SU-DHL-6 (cell line): Measurements from ENCODE around the gene KCNK3.

Source experiments
- H2AFZ ChIP-seq: fragments of 200-600 bp; sonication (generic); 2 replicates; pipeline ENCODE4 v1.6.1; 2014; ENCODE audit warnings: low read depth, mild to moderate bottlenecking, moderate library complexity, mixed read lengths, antibody characterized with exemption, low read length; ENCODE audit not compliant: severe bottlenecking
- H3F3A ChIP-seq: fragments of 200-600 bp; shearing (Covaris generic); 2 replicates; pipeline ENCODE4 v1.6.0; 2016; ENCODE audit warnings: antibody characterized with exemption, mild to moderate bottlenecking; ENCODE audit not compliant: insufficient read depth
- H3K27ac ChIP-seq: fragments of 200-600 bp; sonication (generic); 2 replicates; pipeline ENCODE4 v1.5.1; 2016; ENCODE audit warnings: low read depth, mild to moderate bottlenecking, low read length, moderate library complexity, mixed read lengths
- H3K27me3 ChIP-seq: fragments of 200-600 bp; sonication (generic), shearing (Covaris generic); 2 replicates; pipeline ENCODE4 v1.6.0; 2014; ENCODE audit warnings: mild to moderate bottlenecking, low read length
- H3K36me3 ChIP-seq: fragments of 200-600 bp; sonication (generic); 2 replicates; pipeline ENCODE4 v1.6.1; 2014; ENCODE audit warnings: mild to moderate bottlenecking, low read length, mixed read lengths
- H3K4me2 ChIP-seq: fragments of 300-600, 200-600 bp; shearing (Covaris generic), sonication (generic); 2 replicates; pipeline ENCODE4 v1.6.0; 2014; ENCODE audit warnings: low read length, low read depth, mild to moderate bottlenecking; ENCODE audit not compliant: poor library complexity, severe bottlenecking
- H3K4me3 ChIP-seq: fragments of 200-600 bp; sonication (generic); 2 replicates; pipeline ENCODE4 v1.5.1; 2014; ENCODE audit warnings: antibody characterized with exemption, low read length, mild to moderate bottlenecking, mixed read lengths; ENCODE audit not compliant: insufficient read depth, poor library complexity, severe bottlenecking
- H3K79me2 ChIP-seq: fragments of 200-600 bp; sonication (generic); 2 replicates; pipeline ENCODE4 v1.6.1; 2014; ENCODE audit warnings: mild to moderate bottlenecking, low read length, moderate library complexity; ENCODE audit not compliant: insufficient read depth
- H3K9ac ChIP-seq: fragments of 200-600 bp; sonication (generic); 2 replicates; pipeline ENCODE4 v1.7.0; 2014; ENCODE audit warnings: mild to moderate bottlenecking, low read length
- H3K9me2 ChIP-seq: fragments of 200-600 bp; sonication (generic); replicated peaks from 2 replicates; pipeline ENCODE4 v1.6.1; 2014; ENCODE audit warnings: low read length; ENCODE audit not compliant: insufficient read depth
- H3K9me3 ChIP-seq: fragments of 200-600 bp; sonication (generic); 2 replicates; pipeline ENCODE4 v1.6.1; 2014; ENCODE audit warnings: low read length, mixed read lengths; ENCODE audit not compliant: insufficient read depth
- H4K20me1 ChIP-seq: fragments of 200-600 bp; sonication (generic); 2 replicates; pipeline ENCODE4 v1.6.1; 2014; ENCODE audit warnings: low read depth, mild to moderate bottlenecking, antibody characterized with exemption, low read length, moderate library complexity, mixed read lengths
- CTCF ChIP-seq: fragments of 200-600 bp; sonication (generic); IDR thresholded peaks from one replicate; pipeline ENCODE4 v1.5.1; 2017; ENCODE audit warnings: antibody characterized with exemption, mild to moderate bottlenecking, low read length, moderate library complexity; ENCODE audit not compliant: insufficient read depth, poor library complexity, severe bottlenecking
- EZH2phosphoT487 ChIP-seq: fragments of 200-600 bp; sonication (generic), shearing (Covaris generic); conservative IDR thresholded peaks from 2 replicates; pipeline ENCODE4 v1.6.1; 2018; ENCODE audit warnings: mild to moderate bottlenecking, antibody characterized with exemption, low read length, moderate library complexity, mixed read lengths

The KCNK3 gene

GRCh38 chr2:26685341-26685740, 7.2 kb upstream of the KCNK3 start:
- Histone ChIP-seq H3K27me3 (no peaks in the 10 kb centered on the region; the same call in 1 of the 2 replicates), H3K36me3 (no peaks in the 10 kb centered on the region), H2AFZ (no peak overlapping the region), H3F3A (no peaks in the 10 kb centered on the region), H3K9me2 (no peaks in the 10 kb centered on the region), H3K9me3 (no peaks in the 10 kb centered on the region), H3K79me2 (no peaks in the 10 kb centered on the region), H4K20me1 (no peaks in the 10 kb centered on the region), H3K27ac (no peak overlapping the region), H3K4me3 (no peak overlapping the region), H3K9ac (no peak overlapping the region), H3K4me2 (no peak overlapping the region)
- no peak for TF ChIP-seq CTCF
- no peak for TF ChIP-seq EZH2phosphoT487

- H4K20me1 ChIP-seq, result no peaks in the 10 kb centered on the region
- H3K79me2 ChIP-seq, result no peaks in the 10 kb centered on the region
- H3K9me3 ChIP-seq, result no peaks in the 10 kb centered on the region
- H3K4me2 ChIP-seq, result no peak overlapping the region
- TF ChIP-seq EZH2phosphoT487, result no peak
- TF ChIP-seq CTCF, result no peak
- H3K27ac ChIP-seq, result no peak overlapping the region
- no peak overlapping the region for H3K9ac ChIP-seq
- no peaks in the 10 kb centered on the region for H3F3A ChIP-seq
- no peaks in the 10 kb centered on the region for H3K9me2 ChIP-seq
- H3K36me3 ChIP-seq, result no peaks in the 10 kb centered on the region
- no peak overlapping the region for H3K4me3 ChIP-seq
- H2AFZ ChIP-seq, result no peak overlapping the region
- no peaks in the 10 kb centered on the region; the same call in 1 of the 2 replicates for H3K27me3 ChIP-seq
These were observed 6.3 kb upstream of the KCNK3 start for GRCh38 chr2:26685989-26686839.

GRCh38 chr2:26687328-26687727, 5.2 kb upstream of the KCNK3 start:
- H2AFZ ChIP-seq, result no peak overlapping the region
- H3K4me2 ChIP-seq, result no peak overlapping the region
- H3K36me3 ChIP-seq, result no peaks in the 10 kb centered on the region
- no peaks in the 10 kb centered on the region for H4K20me1 ChIP-seq
- no peaks in the 10 kb centered on the region for H3K79me2 ChIP-seq
- H3K4me3 ChIP-seq, result no peak overlapping the region
- H3F3A ChIP-seq, result no peaks in the 10 kb centered on the region
- H3K27me3 ChIP-seq, result no peaks in the 10 kb centered on the region
- no peak overlapping the region for H3K9ac ChIP-seq
- H3K27ac ChIP-seq, result no peak overlapping the region
- no peak for TF ChIP-seq CTCF
- TF ChIP-seq EZH2phosphoT487, result no peak
- no peaks in the 10 kb centered on the region for H3K9me2 ChIP-seq
- no peaks in the 10 kb centered on the region for H3K9me3 ChIP-seq
